Loucy (cell line): Measurements from ENCODE around the gene COLQ.

Source experiments
- EZH2phosphoT487 ChIP-seq: fragments of 200-600 bp; IDR thresholded peaks from 2 replicates; pipeline ENCODE4 v1.6.1; 2018; ENCODE audit warnings: antibody characterized with exemption, mild to moderate bottlenecking, moderate library complexity, borderline replicate concordance
- TF ChIP-seq, protein P1 (sequence below): fragments of 200-600 bp; sonication (generic); conservative IDR thresholded peaks from 2 replicates; pipeline ENCODE4 v1.5.1; 2014; ENCODE audit warnings: mild to moderate bottlenecking, antibody characterized with exemption, low read length

DNA sequence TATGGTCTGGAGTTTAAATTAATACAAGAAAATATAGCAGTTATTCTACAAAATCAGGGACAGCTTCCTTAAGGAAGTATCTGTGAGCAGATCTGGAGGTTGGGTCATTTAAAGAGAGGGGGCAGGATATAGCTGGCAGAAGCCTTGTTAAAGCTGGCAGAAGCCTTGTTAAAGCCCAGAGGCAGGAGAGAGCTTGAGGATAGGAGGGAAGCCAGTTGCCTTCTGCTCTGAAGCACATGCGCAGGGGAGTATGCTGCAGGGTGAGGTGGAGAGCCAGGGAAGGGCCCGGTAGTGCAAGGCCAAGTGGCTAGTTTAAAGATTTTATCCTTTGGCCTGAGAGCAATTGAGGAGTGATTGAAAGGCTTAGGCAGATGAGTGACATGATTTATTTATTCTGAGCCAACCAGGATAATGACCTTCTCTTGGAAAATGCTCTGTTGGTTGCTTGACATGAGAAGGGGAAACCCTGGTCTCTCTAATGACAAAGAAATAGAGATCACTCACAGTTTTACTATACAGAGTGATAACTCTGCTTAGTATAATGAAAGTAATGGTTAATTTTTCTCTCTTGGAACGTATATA, 90.2 kb downstream of the COLQ start:
- no peak for TF ChIP-seq EZH2phosphoT487
- TF ChIP-seq, protein P1, sequence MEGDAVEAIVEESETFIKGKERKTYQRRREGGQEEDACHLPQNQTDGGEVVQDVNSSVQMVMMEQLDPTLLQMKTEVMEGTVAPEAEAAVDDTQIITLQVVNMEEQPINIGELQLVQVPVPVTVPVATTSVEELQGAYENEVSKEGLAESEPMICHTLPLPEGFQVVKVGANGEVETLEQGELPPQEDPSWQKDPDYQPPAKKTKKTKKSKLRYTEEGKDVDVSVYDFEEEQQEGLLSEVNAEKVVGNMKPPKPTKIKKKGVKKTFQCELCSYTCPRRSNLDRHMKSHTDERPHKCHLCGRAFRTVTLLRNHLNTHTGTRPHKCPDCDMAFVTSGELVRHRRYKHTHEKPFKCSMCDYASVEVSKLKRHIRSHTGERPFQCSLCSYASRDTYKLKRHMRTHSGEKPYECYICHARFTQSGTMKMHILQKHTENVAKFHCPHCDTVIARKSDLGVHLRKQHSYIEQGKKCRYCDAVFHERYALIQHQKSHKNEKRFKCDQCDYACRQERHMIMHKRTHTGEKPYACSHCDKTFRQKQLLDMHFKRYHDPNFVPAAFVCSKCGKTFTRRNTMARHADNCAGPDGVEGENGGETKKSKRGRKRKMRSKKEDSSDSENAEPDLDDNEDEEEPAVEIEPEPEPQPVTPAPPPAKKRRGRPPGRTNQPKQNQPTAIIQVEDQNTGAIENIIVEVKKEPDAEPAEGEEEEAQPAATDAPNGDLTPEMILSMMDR: no peak
